ENCODE data around the gene RHBG.

Gene RHBG

DNA sequence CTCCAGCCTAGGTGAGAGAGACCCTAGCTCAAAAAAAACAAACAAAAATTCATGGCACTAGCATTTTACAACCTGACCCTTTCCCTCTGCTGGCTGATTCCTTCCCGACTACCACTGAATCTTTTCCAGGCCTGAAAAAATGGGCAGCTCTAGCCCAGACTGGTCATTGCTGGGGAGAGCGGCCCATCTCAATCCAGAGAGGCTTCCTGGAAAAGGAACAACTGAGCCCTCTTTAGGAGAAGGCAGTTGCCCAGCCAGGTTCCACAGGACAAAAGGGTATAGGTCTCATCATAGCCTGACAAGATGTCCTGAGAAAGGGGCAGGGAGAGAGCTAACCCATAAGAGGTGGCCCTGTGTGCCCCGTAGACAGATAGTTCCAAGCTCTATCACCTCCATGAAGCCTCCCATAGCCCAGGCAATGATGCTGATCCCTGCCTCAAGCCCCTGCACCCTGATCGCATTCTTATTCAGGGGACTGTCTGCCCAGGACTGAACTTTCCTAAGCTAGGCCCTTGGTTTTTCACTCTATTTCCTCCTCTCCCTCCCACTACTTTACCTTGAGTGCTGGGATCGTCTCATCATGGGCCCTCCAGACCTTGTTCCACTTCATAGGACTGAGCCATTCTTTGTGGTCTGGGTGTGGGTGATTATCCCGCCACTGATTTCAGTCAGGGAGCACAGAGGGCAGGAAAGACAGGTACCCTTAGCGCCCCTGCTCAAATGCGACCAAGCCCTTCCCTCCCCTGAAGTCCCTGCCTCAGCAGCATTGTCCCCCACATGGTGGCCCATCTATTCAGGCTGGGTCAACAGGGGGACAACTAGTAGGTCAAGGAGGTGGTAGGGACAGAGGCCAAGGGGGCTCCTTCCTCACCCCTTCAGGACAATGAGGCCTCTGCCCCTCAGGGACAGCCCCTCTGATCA lies 18.2 kb downstream of the RHBG start:
- DNase-seq: no peak

- DNase-seq: no peak
These were observed 18.8 kb downstream of the RHBG start for GRCh38 chr1:156387870-156388173.

DNA sequence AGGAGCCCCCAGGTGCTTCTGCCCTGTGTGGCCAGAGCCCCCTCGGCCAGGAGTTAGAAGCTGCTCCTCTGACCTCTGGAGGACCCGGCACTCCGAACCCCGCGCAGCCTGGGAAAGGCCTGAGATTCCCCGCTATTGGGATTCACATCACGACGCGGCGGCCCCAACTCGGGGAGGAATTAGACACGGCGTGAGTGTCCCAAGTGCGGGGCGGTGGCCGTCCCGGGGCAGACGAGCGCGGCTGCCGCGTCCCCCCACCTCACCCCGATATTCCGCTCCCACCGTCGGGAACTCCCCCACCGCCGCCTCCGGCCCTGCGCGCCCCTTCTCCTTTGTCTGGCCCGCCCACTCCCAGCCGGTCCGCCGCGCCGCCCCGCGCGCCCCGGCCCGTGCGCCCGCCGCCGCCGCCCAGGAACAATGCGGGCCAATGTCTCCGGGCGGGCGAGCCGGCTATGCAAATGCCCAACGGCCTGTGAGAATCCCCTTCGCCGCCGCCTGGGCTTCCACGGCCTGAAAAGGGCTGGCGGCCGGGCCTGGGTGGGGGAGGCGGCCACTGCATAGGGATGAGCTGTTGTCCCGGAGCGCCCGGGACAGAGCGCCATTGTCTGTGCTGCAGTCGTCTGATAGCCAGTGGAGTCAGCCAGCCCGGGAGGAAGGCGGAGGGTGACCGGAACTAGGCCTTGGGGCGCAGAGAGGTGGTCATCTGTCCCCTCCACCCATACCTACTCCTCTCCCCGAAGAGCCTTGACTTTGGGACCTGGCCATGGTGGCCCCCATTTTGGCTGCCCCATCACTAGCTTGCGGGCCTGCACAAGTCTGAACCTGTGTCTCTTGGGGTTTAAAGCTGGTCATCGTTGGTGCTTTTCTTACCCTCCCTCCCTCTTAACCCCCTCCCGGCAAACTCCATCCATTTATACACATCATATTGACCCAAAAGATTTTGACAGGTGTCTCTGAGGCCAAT lies 19.4 kb downstream of the RHBG start:
- no peak for DNase-seq

DNA sequence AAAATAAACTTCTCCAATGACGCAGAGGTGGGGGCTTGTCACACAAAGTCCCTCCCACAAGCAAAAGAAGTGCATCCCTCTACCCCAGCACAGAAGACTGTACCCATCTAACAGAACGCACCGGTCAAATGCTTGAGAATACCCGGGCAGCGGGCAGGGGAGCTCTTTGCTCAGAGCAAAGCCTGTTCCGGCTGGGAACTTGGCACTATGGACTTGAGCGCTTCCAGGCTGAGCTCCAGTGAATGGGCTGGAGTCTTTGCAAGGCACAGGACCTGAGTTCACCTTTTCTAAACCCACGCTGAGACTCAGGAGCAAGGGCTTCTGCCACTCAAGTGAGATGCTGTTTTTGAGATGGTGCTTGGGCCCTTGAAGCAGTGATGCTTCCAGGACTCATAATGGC lies 20.3 kb downstream of the RHBG start:
- DNase-seq: no peak

DNA sequence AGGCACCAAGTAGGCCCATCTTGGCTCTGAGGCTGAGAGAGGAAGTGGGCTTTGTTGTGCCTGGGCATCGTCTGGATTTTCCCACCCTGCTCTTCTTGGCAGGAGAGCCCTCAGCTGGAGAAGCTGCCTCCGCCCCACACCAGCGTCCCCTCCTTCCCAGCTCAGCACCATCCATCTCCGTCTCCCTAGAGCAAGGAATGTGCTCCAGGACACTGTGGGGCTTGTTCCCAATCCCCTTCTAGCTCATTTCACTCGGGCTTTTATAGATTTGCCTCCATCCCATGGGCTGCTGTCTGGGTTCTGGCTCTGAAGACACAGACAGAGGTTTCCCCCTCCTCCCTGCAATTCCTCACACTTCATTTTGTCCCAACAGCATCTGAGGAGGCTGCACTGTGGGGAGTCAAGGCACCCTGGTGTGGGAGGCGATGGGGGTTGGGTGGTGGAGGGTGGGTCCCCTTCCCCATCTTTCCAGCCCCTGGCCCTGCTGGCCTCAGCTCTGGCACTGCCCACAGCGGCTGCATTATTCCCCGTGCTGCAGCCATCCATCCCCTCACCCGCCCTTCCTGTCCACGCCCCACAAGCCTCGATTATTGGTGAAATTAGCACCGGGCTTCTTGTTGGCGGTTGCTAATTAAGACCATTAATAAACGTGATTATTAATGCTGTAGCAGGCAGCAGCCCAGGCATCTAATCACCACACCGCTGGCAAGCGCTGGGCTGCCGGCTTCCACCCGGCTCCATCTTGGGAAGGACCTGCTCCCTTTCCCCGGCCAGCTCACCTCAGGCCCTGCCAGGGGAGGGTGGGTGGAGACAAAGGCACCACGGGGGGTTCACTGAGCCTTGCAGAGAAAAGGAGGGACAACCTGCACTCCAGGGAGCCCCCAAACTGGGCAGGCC lies 21.7 kb downstream of the RHBG start:
- DNase-seq: no peak

DNA sequence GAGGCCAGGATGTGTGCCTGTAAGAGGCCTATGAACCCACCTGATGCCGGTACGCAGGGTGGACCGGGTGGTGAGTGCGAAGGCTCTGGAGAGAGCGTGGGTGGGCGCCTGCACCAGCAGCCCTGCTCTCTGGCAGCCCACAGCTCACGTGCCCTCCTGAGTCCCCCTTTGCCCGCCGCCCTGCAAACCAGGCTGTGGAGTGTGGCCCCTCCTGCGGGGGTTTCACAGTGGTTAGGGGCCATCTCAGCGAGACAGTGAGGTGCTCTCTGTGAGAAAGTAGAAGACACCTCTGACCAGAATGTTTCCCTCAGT lies 22.3 kb downstream of the RHBG start:
- DNase-seq: no peak

- DNase-seq: no peak
These were observed 22.7 kb downstream of the RHBG start for GRCh38 chr1:156391701-156392100.

- DNase-seq: no peak
These were observed 23.4 kb downstream of the RHBG start for GRCh38 chr1:156392452-156392853.

- DNase-seq: no peak
These were observed 24.1 kb downstream of the RHBG start for GRCh38 chr1:156393095-156393494.

DNA sequence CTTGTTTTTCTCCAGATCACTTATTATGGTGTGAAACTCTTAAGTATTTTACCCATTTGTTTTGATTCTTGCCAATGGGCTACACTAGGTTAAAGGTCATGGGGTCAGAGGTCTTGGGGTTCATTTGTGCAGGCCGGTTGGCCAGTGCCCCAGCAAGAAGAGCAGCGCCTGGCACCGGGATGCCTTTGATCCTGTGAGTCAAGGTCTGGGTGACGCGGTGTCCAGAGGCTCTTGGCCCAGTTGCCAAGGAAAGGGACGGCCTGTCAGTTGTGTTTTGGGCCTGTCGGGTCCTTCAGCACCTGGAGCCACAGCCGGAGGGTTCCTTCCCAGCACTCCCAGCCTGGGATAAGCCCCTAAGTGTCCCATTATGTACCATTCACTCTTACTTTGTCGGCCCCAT lies 25.1 kb downstream of the RHBG start:
- no peak for DNase-seq

DNA sequence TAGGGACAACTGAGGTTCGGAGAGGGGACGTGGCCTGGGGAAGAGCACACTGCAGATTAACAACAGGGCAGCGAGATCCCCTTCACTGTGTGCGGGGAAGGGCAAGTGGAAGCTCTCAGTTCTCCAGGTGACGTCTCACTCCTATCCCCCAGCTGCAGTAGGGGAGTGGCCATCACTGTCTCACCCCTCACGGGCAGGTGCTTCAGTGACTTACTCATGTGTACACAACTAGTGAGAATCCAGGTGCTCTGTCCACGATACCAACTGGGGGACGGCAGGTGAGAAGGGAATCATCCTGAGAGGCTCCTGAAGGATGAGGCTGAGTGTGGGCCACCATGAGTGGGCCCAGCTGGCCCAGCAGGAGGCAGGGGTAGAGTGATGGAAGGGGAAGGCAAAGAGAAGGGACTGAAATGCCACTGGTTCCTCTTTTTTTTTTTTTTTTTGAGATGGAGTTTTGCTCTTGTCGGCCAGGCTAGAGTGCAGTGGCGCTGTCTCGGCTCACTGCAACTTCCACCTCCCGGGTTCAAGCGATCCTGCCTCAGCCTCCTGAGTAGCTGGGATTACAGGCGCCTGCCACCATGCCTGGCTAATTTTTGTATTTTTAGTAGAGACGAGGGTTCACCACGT lies 25.9 kb downstream of the RHBG start:
- no peak for DNase-seq

DNA sequence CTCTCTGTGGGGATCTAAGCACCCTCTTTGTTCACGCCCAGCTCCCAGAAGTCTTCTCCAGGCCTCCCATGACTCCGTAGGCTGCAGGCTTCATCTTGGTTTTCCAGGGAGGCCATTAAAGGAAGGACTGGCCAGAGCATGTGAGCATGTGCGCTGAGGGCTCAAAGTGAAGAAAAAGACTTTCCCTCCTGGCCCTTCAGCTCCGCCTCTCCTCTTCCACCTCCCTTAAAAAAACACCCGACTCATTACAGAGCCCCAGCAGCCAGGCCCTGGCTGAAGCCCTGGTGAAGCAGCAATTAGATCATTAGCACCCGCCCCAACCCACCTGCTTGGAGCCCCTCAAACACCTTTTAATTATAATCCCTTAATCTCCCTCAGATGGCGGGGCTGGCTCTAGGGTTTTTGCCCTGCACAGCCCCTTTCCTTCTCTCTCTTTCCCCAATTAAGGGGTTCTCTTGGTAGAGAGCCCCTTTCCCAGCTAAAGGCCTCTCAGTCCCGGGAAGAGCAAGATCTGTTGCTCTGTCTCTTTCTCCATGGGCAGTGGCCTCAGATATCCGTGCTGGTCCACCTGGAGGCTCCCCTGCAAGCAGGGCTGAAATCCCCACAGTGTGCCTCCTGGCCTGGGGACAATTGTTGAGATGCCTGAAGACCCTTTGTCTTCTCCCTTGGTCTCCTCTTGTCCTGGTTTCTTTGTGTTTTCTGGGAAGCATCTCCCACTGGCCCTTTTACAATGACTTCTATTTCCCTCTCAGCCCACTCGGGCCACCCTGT lies 30.5 kb downstream of the RHBG start:
- DNase-seq: no peak

- no peak for DNase-seq
These were observed 31.4 kb downstream of the RHBG start for GRCh38 chr1:156400191-156400935.

- no peak for DNase-seq
These were observed 32.1 kb downstream of the RHBG start for GRCh38 chr1:156401041-156401574.

DNA sequence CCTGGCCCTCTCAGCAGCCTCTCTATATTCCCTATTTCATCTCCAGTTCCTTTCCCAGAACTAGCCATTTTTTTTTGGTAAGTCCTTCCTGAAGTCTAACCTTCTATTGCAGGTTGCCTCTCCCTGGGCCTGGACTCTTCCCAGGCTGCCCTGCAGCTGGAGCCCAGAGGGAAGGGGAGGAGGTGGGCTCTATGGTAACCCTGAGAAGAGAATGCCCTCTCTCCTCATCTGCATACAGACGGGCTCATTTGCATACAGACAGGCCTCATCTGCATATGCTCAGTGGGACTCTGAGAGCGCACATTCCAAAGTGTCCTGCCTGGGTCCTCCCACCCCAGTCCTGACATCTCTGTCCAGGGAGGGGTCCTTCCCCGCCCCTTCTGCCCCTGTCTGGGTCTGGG lies 32.7 kb downstream of the RHBG start:
- DNase-seq: no peak

DNA sequence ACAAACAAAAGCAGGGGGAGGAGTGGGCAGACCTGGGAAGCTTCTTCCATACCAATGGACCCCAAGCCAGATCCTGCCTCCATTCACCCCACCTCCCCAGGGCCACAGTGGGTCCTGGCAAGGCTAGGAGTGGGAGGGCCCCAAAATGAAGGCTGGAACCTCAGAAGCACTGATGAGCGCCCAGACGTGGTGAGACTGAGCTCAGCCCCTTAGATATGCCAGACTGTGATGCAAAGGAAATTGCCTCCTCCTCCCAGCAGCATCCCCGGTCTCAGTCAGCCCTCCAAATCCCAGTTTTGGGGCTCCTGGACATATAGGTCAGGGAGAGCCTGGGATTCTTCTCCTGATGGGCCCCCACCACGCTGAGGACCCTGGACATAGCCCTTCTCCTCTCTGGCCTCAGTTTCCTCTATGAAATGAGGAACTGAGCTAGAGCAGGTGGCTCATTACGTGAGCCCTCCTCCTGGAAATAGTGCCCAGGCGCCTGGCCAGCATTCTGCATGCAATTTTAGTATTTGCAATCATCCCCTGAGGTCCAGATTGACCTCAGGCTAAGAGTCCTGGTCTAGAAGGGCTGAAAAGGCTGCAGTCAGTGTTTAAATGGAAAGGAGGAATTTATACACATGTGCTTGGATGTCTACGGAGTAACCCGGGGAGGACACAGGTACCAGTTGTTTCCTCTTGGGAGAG lies 33.5 kb downstream of the RHBG start:
- no peak for DNase-seq

- DNase-seq: no peak
These were observed 36.7 kb downstream of the RHBG start for GRCh38 chr1:156405670-156406069.

GRCh38 chr1:156406251-156406650 lies 37.2 kb downstream of the RHBG start:
- no peak for DNase-seq

- no peak for DNase-seq
These were observed 38.3 kb downstream of the RHBG start for GRCh38 chr1:156407344-156407743.

DNA sequence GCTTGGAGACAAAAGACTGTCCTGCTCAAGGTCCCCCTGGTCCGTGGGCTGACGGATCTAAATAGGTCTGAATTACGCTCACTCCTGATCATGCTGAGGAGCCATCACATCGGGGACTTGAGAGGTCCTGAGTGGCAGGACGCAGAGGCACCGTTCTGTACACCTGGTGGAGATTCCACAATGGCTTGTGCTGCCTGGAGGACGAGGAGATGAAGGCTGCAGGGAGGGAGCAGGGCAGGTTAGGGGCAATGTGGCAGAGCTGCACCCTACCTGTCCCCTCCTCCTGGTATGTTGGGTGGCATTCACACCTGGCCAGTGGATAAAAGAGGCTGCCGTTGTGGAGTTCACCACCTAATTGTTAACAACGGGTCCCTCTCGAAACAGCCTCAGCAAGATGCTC lies 38.7 kb downstream of the RHBG start:
- no peak for DNase-seq

Data from CD4-positive, alpha-beta T cell treated with Interleukin-17A for 4 hours (primary cell).